ENCODE data around the gene UBE2D2. TPM values are rescaled to one million over a fixed set of nuclear protein-coding genes. Genes with fewer than 3 reads are reported as not detected.

UBE2D2 gene
- total and polyA plus RNA-seq, 2 experiments from 2014 or later: 88.8 to 129 TPM

DNA sequence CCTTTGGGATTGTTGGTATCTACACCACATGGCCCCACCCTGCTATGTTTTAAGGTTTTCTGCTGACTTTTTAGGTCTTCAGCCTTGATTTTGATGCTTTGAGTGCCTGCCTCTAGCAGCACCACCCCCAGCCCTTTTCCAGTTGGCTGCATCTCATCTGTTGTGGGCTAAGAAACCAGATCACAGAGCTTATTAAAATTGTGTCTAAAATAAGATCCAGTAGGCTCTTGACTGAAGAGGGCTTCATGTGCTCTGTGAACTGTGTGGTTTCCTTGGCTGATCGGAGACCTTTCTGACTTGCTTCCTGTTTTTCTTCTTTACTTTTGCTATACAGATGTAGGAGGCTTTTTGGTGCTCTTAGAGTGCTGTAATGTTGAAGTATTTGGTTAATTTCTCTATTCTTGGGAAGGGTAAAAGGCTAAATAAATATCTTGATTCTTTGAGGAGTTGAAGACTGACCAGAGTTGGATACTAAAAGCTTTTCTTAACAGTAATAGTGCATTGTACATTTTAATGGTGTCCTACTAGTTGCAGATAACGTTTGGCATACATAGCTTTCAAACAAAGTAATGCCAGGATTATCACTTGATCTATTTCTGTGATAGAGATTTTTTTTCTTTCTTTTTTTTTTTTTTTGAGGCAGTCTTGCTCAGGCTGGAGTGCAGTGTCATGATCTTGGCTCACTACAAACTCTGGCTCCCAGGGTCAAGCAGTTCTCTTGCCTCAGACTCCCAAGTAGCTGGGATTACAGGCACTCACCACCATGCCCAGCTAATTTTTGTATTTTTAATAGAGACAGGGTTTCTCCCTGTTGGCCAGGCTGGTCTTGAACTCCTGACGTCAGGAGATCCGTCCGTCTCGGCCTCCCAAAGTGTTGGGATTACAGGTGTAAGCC is 4.5 kb downstream of the UBE2D2 start:
- Histone ChIP-seq H3K36me3 (ENCODE audit: low read depth) (peaks cover 6% of the 10 kb centered on the region; the same call in 1 of the 2 replicates), H3K9me2 (ENCODE audit: insufficient read depth) (no peaks in the 10 kb centered on the region), H3K27ac (0 out of 2 replicates have a peak overlapping the region, but pooled peaks have one; percentile 15), H3K4me1 (ENCODE audit: insufficient read depth) (peaks cover 35% of the 10 kb centered on the region), H3K4me2 (ENCODE audit: unreplicated experiment) (peak overlapping the region; percentile 31), H2AFZ (no peak overlapping the region), H3K9me3 (ENCODE audit: low read depth) (no peaks in the 10 kb centered on the region), H3F3A (ENCODE audit: insufficient read depth) (peaks cover 21% of the 10 kb centered on the region; the same call in 1 of the 2 replicates), H3K27me3 (replicated peaks; ENCODE audit: insufficient read depth) (no peaks in the 10 kb centered on the region), H4K20me1 (ENCODE audit: insufficient read depth) (peaks cover 27% of the 10 kb centered on the region; the same call in 1 of the 2 replicates), H3K4me3 (no peak overlapping the region), H3K79me2 (ENCODE audit: insufficient read depth) (peaks cover 90% of the 10 kb centered on the region), H3K9ac (no peak overlapping the region)
- whole genome bisulfite sequencing, 2 experiments (ENCODE audit: low coverage in 1 of 2, low lambda C conversion rate in 2 of 2, missing lambda C conversion rate in 2 of 2): 81 to 82% methylated on average over 6 of the region's 6 CpGs
- in situ Hi-C loops (cut with MboI): no loop called here
- no peak for DNase-seq
- TF ChIP-seq EZH2 (IDR thresholded peaks at IDR 0.05; ENCODE audit: insufficient read depth, poor library complexity, severe bottlenecking): no peak
- no peak for TF ChIP-seq EZH2phosphoT487 (IDR thresholded peaks at IDR 0.05; ENCODE audit: insufficient read depth, low read depth)

DNA sequence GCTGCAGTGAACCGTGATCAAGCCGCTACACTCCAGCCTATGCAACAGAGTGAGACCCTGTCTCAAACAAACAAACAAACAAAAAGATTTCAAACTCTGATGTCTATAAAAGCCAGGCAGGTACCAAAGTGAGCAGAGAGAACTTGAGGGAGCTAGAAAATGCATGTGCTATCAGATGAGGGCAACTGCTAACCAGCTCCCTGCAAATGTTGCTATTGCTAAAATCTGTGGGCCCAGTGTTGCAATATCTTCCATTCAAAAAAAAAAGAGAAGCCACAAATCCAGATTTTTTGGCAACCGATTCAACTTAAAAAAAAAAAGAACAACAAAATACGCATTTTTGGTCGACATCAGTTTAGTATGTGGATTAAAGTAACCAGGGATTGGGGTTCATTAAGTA is 5.5 kb downstream of the UBE2D2 start:
- 57 to 61% methylated on average over 5 of the region's 5 CpGs for WGBS, 2 experiments (ENCODE audit: low coverage in 1 of 2, low lambda C conversion rate in 2 of 2, missing lambda C conversion rate in 2 of 2)
- Histone ChIP-seq H4K20me1 (ENCODE audit: insufficient read depth) (peaks cover 30% of the 10 kb centered on the region; the same call in 1 of the 2 replicates), H3F3A (ENCODE audit: insufficient read depth) (peaks cover 21% of the 10 kb centered on the region; the same call in 1 of the 2 replicates), H3K9me2 (ENCODE audit: insufficient read depth) (no peaks in the 10 kb centered on the region), H3K9me3 (ENCODE audit: low read depth) (no peaks in the 10 kb centered on the region), H3K4me1 (ENCODE audit: insufficient read depth) (peaks cover 35% of the 10 kb centered on the region), H3K9ac (no peak overlapping the region), H3K4me2 (ENCODE audit: unreplicated experiment) (no peak overlapping the region), H3K79me2 (ENCODE audit: insufficient read depth) (peaks cover 99% of the 10 kb centered on the region), H3K27me3 (replicated peaks; ENCODE audit: insufficient read depth) (no peaks in the 10 kb centered on the region), H3K27ac (no peak overlapping the region), H2AFZ (no peak overlapping the region), H3K4me3 (no peak overlapping the region), H3K36me3 (ENCODE audit: low read depth) (peaks cover 6% of the 10 kb centered on the region; the same call in 1 of the 2 replicates)
- TF ChIP-seq EZH2phosphoT487 (IDR thresholded peaks at IDR 0.05; ENCODE audit: insufficient read depth, low read depth): no peak
- no peak for TF ChIP-seq EZH2 (IDR thresholded peaks at IDR 0.05; ENCODE audit: insufficient read depth, poor library complexity, severe bottlenecking)
- in situ Hi-C loops (cut with MboI): no loop called here
- DNase-seq: peak; percentile 48

DNA sequence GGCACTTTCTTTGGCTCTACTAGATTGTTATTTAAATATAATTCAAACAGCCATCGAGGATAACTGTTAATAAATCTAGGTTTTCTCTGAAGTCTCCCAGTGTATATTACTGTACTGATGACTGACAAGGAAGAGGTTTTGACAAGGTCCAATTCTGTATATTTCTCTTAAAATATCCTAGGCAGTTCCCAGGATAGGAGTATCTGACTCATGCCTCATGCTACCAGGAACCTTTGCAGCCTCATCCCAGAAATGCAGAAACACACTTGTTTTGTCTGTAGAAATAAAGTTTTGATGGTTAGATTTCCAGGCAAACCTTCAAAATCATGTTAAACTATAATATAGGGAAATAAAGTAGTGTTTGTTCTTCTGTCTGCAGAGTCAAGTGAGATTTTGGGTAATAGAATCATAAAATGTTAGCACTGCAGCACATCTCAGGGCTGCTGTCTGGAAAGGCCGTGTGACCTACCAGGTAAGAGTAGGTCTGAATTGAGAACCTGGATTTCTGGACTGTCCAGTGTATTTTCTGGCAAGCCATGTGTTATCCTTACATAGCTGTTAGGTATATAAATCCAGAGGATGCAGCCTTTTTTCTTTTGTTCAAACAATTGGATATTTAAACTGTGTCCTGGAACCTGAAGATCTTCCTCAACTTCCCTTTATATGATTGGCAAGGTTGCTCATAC is 8.3 kb downstream of the UBE2D2 start:
- Histone ChIP-seq H3K79me2 (ENCODE audit: insufficient read depth) (peaks cover 100% of the 10 kb centered on the region), H3F3A (ENCODE audit: insufficient read depth) (peaks cover 11% of the 10 kb centered on the region; the same call in 1 of the 2 replicates), H2AFZ (no peak overlapping the region), H3K27ac (no peak overlapping the region), H3K9me2 (ENCODE audit: insufficient read depth) (no peaks in the 10 kb centered on the region), H3K4me1 (ENCODE audit: insufficient read depth) (peaks cover 29% of the 10 kb centered on the region), H3K4me3 (no peak overlapping the region), H3K27me3 (replicated peaks; ENCODE audit: insufficient read depth) (no peaks in the 10 kb centered on the region), H3K36me3 (ENCODE audit: low read depth) (no peaks in the 10 kb centered on the region), H3K9me3 (ENCODE audit: low read depth) (no peaks in the 10 kb centered on the region), H4K20me1 (ENCODE audit: insufficient read depth) (peaks cover 32% of the 10 kb centered on the region; the same call in 1 of the 2 replicates), H3K4me2 (ENCODE audit: unreplicated experiment) (no peak overlapping the region), H3K9ac (no peak overlapping the region)
- 73 to 84% methylated on average over 2 of the region's 2 CpGs for WGBS, 2 experiments (ENCODE audit: low coverage in 1 of 2, low lambda C conversion rate in 2 of 2, missing lambda C conversion rate in 2 of 2)
- no peak for TF ChIP-seq EZH2phosphoT487 (IDR thresholded peaks at IDR 0.05; ENCODE audit: insufficient read depth, low read depth)
- TF ChIP-seq EZH2 (IDR thresholded peaks at IDR 0.05; ENCODE audit: insufficient read depth, poor library complexity, severe bottlenecking): no peak
- in situ Hi-C loops (cut with MboI): no loop called here
- DNase-seq: peak; percentile 58

DNA sequence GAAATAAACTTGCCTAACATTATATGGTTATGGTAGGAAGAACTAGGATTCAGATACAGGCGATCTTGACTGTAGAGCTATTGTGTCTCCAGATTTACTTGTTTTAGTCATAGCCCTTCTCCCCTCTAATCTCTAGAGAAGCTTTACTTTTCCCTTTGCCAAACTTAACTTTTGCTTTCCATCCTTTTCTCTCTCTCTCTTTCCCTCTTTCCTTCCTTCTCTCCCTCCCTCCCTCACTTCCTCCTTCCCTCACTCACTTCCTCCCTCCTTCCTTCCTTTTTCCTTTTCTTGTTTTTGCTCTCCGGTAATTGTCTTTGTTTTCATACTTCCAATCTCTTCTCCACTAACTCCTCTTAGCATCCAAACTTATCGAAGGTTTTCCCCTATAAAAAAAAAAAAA is 10.4 kb downstream of the UBE2D2 start:
- TF ChIP-seq EZH2 (IDR thresholded peaks at IDR 0.05; ENCODE audit: insufficient read depth, poor library complexity, severe bottlenecking) (no peak), EZH2phosphoT487 (IDR thresholded peaks at IDR 0.05; ENCODE audit: insufficient read depth, low read depth) (no peak)
- no peak for DNase-seq
- H3K27ac ChIP-seq: no peak overlapping the region
- no peak overlapping the region for H3K4me2 ChIP-seq (ENCODE audit: unreplicated experiment)
- no peaks in the 10 kb centered on the region for H3K9me2 ChIP-seq (ENCODE audit: insufficient read depth)
- H3F3A ChIP-seq (ENCODE audit: insufficient read depth): peaks cover 26% of the 10 kb centered on the region; the same call in 1 of the 2 replicates
- H3K79me2 ChIP-seq (ENCODE audit: insufficient read depth): peaks cover 100% of the 10 kb centered on the region
- no peak overlapping the region for H3K9ac ChIP-seq
- no peak overlapping the region for H3K4me3 ChIP-seq
- peaks cover 31% of the 10 kb centered on the region; the same call in 1 of the 2 replicates for H4K20me1 ChIP-seq (ENCODE audit: insufficient read depth)
- peaks cover 14% of the 10 kb centered on the region; the same call in 1 of the 2 replicates for H3K4me1 ChIP-seq (ENCODE audit: insufficient read depth)
- no peak overlapping the region for H2AFZ ChIP-seq
- 89 to 96% methylated on average over 3 of the region's 3 CpGs for WGBS, 2 experiments (ENCODE audit: low coverage in 1 of 2, low lambda C conversion rate in 2 of 2, missing lambda C conversion rate in 2 of 2)
- no peaks in the 10 kb centered on the region for H3K36me3 ChIP-seq (ENCODE audit: low read depth)
- H3K27me3 ChIP-seq (replicated peaks; ENCODE audit: insufficient read depth): no peaks in the 10 kb centered on the region
- no peaks in the 10 kb centered on the region for H3K9me3 ChIP-seq (ENCODE audit: low read depth)
- in situ Hi-C loops (cut with MboI): no loop called here

Data from GM23248 (cell line).